ENCODE measurements around the gene FSTL4. TPM values are rescaled to one million over a fixed set of nuclear protein-coding genes. Genes with fewer than 3 reads are reported as not detected.
A peak's percentile ranks its signal among the peaks of the same experiment; 100 is the strongest.

FSTL4 gene
- total RNA-seq, 2 donors from 2014 or later, result 4.4 to 5.5 TPM

DNA sequence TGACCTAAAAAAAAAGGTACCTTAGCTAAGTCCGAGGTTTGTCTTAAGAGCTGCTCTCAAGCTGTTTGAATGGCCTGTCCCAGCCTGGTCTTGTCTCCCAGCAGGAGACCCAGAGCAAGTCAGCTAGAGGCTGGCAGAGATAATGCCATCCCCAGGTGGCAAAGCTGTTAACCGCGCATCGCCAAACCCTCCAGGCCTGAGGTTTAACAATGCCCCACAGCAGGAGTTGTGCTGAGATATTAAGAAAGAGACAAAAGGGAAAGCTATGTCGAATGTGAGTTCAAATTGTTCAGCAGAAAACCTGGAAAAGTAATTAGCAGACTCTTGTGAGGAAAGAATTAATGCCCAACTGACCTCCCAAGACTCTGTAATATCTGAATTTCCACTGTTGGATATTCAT lies 187.1 kb downstream of the FSTL4 start:
- H3K9ac ChIP-seq (ENCODE audit: extremely low read depth, low read length, poor library complexity, severe bottlenecking), result no peak overlapping the region
- no peak overlapping the region for H3K4me3 ChIP-seq (ENCODE audit: low read length)
- Mint-ChIP-seq H3K36me3 (ENCODE audit: low read depth) (no peaks in the 10 kb centered on the region), H3K4me3 (no peak overlapping the region), H3K27ac (no peak overlapping the region), H3K27me3 (ENCODE audit: insufficient read depth) (peaks cover 23% of the 10 kb centered on the region), H3K9me3 (no peaks in the 10 kb centered on the region), H3K4me1 (peaks cover 29% of the 10 kb centered on the region)
- H3K4me1 ChIP-seq (ENCODE audit: control insufficient read depth, insufficient read depth, low read length), result no peaks in the 10 kb centered on the region
- no peaks in the 10 kb centered on the region for H3K36me3 ChIP-seq (ENCODE audit: control insufficient read depth, insufficient read depth, low read length)
- H3K27me3 ChIP-seq (ENCODE audit: control insufficient read depth, insufficient read depth, low read length, poor library complexity, severe bottlenecking), result peaks cover 13% of the 10 kb centered on the region
- TF ChIP-seq, protein P1, sequence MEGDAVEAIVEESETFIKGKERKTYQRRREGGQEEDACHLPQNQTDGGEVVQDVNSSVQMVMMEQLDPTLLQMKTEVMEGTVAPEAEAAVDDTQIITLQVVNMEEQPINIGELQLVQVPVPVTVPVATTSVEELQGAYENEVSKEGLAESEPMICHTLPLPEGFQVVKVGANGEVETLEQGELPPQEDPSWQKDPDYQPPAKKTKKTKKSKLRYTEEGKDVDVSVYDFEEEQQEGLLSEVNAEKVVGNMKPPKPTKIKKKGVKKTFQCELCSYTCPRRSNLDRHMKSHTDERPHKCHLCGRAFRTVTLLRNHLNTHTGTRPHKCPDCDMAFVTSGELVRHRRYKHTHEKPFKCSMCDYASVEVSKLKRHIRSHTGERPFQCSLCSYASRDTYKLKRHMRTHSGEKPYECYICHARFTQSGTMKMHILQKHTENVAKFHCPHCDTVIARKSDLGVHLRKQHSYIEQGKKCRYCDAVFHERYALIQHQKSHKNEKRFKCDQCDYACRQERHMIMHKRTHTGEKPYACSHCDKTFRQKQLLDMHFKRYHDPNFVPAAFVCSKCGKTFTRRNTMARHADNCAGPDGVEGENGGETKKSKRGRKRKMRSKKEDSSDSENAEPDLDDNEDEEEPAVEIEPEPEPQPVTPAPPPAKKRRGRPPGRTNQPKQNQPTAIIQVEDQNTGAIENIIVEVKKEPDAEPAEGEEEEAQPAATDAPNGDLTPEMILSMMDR (conservative IDR thresholded peaks at IDR 0.05), result no peak
- WGBS, 2 experiments (ENCODE audit: insufficient coverage in 1 of 2, insufficient read length in 1 of 2), result 19 to 22% methylated on average over 5 of the region's 5 CpGs
- no peaks in the 10 kb centered on the region for H3K9me3 ChIP-seq (ENCODE audit: control insufficient read depth, low read length)
- no peak overlapping the region for H3K27ac ChIP-seq (ENCODE audit: low read depth, low read length)
- DNase-seq, result no peak

DNA sequence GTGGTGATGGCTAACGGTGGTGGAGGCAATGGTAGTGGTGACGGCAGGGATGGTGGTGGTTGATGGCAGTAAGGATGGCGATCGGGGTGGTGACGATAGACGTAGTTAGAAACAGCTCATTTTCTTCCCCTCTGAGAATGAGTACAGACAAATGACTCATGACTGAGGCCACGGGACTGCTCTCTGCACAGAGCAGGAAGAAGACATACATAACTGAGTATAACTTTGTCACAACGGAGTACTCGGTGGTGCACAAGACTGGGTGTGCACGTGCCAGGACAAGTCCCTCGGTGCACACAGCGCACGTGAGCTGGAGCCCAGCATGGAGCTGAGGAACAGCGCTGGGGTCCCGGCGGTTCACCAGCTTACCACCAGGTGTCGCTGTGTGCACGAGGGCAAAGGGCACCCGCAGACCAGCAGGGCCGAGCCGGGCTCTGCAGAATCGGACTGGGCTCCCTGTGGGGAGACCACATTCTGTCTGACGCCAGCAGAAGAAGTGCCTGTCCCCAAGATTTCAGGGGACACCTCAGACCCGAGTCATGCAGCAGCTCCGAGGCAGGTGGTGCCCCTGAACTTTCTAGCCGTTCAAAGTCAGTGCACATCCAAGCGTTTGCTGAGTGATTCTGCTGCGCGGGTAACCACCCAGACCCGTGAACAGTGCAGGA lies 188.6 kb downstream of the FSTL4 start:
- H3K27me3 Mint-ChIP-seq (ENCODE audit: insufficient read depth), result peaks cover 23% of the 10 kb centered on the region
- no peak overlapping the region for H3K4me3 Mint-ChIP-seq
- Histone ChIP-seq H3K27me3 (ENCODE audit: control insufficient read depth, insufficient read depth, low read length, poor library complexity, severe bottlenecking) (peaks cover 13% of the 10 kb centered on the region), H3K36me3 (ENCODE audit: control insufficient read depth, insufficient read depth, low read length) (no peaks in the 10 kb centered on the region), H3K4me1 (ENCODE audit: control insufficient read depth, insufficient read depth, low read length) (no peaks in the 10 kb centered on the region), H3K4me3 (ENCODE audit: low read length) (no peak overlapping the region), H3K27ac (ENCODE audit: low read depth, low read length) (no peak overlapping the region), H3K9me3 (ENCODE audit: control insufficient read depth, low read length) (peaks cover 7% of the 10 kb centered on the region), H3K9ac (ENCODE audit: extremely low read depth, low read length, poor library complexity, severe bottlenecking) (no peak overlapping the region)
- peaks cover under 1% of the 10 kb centered on the region for H3K9me3 Mint-ChIP-seq
- WGBS, 2 experiments (ENCODE audit: insufficient coverage in 1 of 2, insufficient read length in 1 of 2), result 46 to 51% methylated on average over 23 to 30 of the region's 30 CpGs
- TF ChIP-seq, protein P1 (conservative IDR thresholded peaks at IDR 0.05), result peak; percentile 99
- no peak overlapping the region for H3K27ac Mint-ChIP-seq
- no peaks in the 10 kb centered on the region for H3K36me3 Mint-ChIP-seq (ENCODE audit: low read depth)
- H3K4me1 Mint-ChIP-seq, result peaks cover 29% of the 10 kb centered on the region
- peak; percentile 95 for DNase-seq

DNA sequence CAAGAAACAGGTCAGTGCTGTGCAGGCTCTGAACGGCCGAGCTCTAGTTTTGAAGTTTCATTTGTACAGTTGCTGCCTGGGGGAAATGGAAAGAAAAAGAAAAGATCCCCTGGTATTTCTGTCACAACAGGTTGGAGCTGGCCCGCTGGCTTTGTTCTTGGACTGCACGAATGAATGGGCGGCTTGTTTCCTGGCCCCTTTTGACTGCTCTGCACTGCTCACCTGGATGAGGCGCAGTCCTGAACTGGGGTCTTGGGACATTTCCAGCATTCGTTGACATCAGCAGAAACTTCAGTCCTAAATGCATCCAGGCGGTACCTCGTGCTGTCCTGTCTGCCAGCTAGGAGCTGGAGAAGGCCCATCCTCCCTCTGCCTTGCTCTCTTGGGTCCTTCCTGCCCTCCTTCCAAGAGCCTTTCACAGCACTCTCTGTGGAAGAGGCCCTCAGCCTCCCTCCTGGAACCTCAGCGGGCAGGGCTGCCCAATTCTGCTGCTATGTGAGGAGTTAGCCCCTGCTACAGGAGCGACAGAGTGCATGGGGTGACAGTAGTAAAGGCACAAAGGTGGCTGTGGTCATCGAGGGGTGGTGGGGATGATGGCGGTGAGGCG lies 189.2 kb downstream of the FSTL4 start:
- H3K9ac ChIP-seq (ENCODE audit: extremely low read depth, low read length, poor library complexity, severe bottlenecking), result no peak overlapping the region
- TF ChIP-seq, protein P1 (conservative IDR thresholded peaks at IDR 0.05), result no peak
- Mint-ChIP-seq H3K9me3 (peaks cover 3% of the 10 kb centered on the region), H3K36me3 (ENCODE audit: low read depth) (no peaks in the 10 kb centered on the region), H3K27ac (no peak overlapping the region), H3K27me3 (ENCODE audit: insufficient read depth) (peaks cover 23% of the 10 kb centered on the region), H3K4me3 (no peak overlapping the region), H3K4me1 (peaks cover 29% of the 10 kb centered on the region)
- WGBS, 2 experiments (ENCODE audit: insufficient coverage in 1 of 2, insufficient read length in 1 of 2), result 88 to 91% methylated on average over 11 to 14 of the region's 14 CpGs
- no peak for DNase-seq
- peaks cover 7% of the 10 kb centered on the region for H3K9me3 ChIP-seq (ENCODE audit: control insufficient read depth, low read length)
- no peak overlapping the region for H3K4me3 ChIP-seq (ENCODE audit: low read length)
- no peaks in the 10 kb centered on the region for H3K4me1 ChIP-seq (ENCODE audit: control insufficient read depth, insufficient read depth, low read length)
- H3K27ac ChIP-seq (ENCODE audit: low read depth, low read length), result no peak overlapping the region
- no peaks in the 10 kb centered on the region for H3K36me3 ChIP-seq (ENCODE audit: control insufficient read depth, insufficient read depth, low read length)
- H3K27me3 ChIP-seq (ENCODE audit: control insufficient read depth, insufficient read depth, low read length, poor library complexity, severe bottlenecking), result peaks cover 13% of the 10 kb centered on the region
